Common myeloid progenitor, CD34-positive (primary cell): Measurements from ENCODE around the gene ALKBH5.
A peak's percentile ranks its signal among the peaks of the same experiment; 100 is the strongest.

ENCODE experiments used
- CTCF ChIA-PET: fragments of 350-600 bp; sonication (Branson Sonifier 250); formaldehyde crosslinking; loops from one replicate; lab custom pipeline; 2021; ENCODE audit warnings: antibody characterized with exemption; lab: Charles Lee
- POLR2A ChIA-PET: fragments of 350-600 bp; sonication (Branson Sonifier 250); formaldehyde crosslinking; loops from one replicate; lab custom pipeline; 2021; ENCODE audit warnings: antibody characterized with exemption; lab: Charles Lee
- DNase-seq, 3 donors: peaks; one replicate each; pipeline versions ENCODE4 v3.0.0 to v3.0.0-alpha.2; 2013
- H3K27ac ChIP-seq, 2 experiments: 1 replicate in 1 of 2; 2 replicates in 1 of 2; pipeline ENCODE4 v1.7.0; 2013; ENCODE audit warnings: inconsistent platforms in 2 of 2, low read length in 2 of 2, mild to moderate bottlenecking in 2 of 2, low read depth in 1 of 2, moderate library complexity in 1 of 2; ENCODE audit not compliant: severe bottlenecking in 2 of 2, insufficient read depth in 1 of 2, poor library complexity in 1 of 2
- H3K27me3 ChIP-seq, 5 experiments: replicated peaks in 2 of 5; 1 replicate in 3 of 5; 2 replicates in 2 of 5; pipeline versions ENCODE4 v1.6.1 to v1.7.0; 2013; ENCODE audit warnings: low read length in 4 of 5, mild to moderate bottlenecking in 2 of 5, moderate library complexity in 2 of 5, inconsistent platforms in 1 of 5; ENCODE audit not compliant: insufficient read depth in 5 of 5, control insufficient read depth in 4 of 5
- H3K36me3 ChIP-seq, 4 experiments: 1 replicate in 2 of 4; 2 replicates in 2 of 4; pipeline versions ENCODE4 v1.6.1 to v1.7.0; 2013; ENCODE audit warnings: low read length in 3 of 4, control low read depth in 1 of 4, mild to moderate bottlenecking in 1 of 4; ENCODE audit not compliant: control insufficient read depth in 4 of 4, insufficient read depth in 4 of 4
- H3K4me1 ChIP-seq, 4 experiments: 1 replicate in 3 of 4; 2 replicates in 1 of 4; pipeline versions ENCODE4 v1.6.1 to v1.7.1; 2013; ENCODE audit warnings: low read length in 3 of 4, mild to moderate bottlenecking in 3 of 4, control low read depth in 1 of 4, inconsistent platforms in 1 of 4, moderate library complexity in 1 of 4; ENCODE audit not compliant: control insufficient read depth in 4 of 4, insufficient read depth in 4 of 4; ENCODE audit errors: control extremely low read depth in 1 of 4
- H3K4me3 ChIP-seq, 7 experiments: 1 replicate in 4 of 7; 2 replicates in 3 of 7; pipeline versions ENCODE4 v1.5.1 to v1.7.0; 2013; ENCODE audit warnings: mild to moderate bottlenecking in 7 of 7, low read length in 6 of 7, moderate library complexity in 6 of 7, inconsistent platforms in 2 of 7, low read depth in 2 of 7, control low read depth in 1 of 7; ENCODE audit not compliant: insufficient read depth in 4 of 7, control insufficient read depth in 1 of 7; ENCODE audit errors: extremely low read depth in 1 of 7
- H3K9me3 ChIP-seq, 5 experiments: 1 replicate in 4 of 5; 2 replicates in 1 of 5; pipeline versions ENCODE4 v1.6.1 to v1.7.1; 2013; ENCODE audit warnings: low read length in 4 of 5, mild to moderate bottlenecking in 2 of 5, inconsistent platforms in 1 of 5, low read depth in 1 of 5, moderate library complexity in 1 of 5; ENCODE audit not compliant: control insufficient read depth in 4 of 5, insufficient read depth in 2 of 5; ENCODE audit errors: control extremely low read depth in 1 of 5
- WGBS: methylation state at CpG from one replicate; pipeline ENCODE4 v1.1.5; 2013; ENCODE audit not compliant: insufficient coverage; 5-methylcytosine and 5-hydroxymethylcytosine counted together

ALKBH5 gene

DNA sequence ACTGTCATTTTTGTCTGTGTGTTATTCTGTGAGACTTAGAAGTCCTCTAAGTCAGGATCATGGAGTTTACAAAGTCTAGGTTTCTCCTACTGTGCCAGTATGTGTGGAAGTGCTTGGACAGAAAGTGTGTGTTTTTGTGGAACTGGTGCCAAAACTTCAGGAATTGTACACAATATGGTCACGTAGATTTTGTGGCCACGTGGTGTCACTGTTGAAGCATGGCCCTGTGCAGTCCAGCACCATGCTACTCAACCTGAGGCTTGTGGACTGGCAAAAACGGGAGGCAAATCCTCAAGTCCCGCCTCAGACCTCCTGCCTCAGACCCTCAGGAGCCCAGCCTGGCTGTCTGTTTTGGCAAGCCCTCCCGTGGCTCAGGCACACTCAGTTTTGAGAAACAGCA is 16.7 kb upstream of the ALKBH5 start:
- WGBS, result 91% methylated on average over 5 of the region's 5 CpGs
- no peak overlapping the region for H3K27ac ChIP-seq
- H3K4me3 ChIP-seq, result no peak overlapping the region
- ChIA-PET CTCF (no interaction called here), POLR2A (no interaction called here)
- no peaks in the 10 kb centered on the region for H3K27me3 ChIP-seq
- no peak for DNase-seq
- no peaks in the 10 kb centered on the region for H3K9me3 ChIP-seq
- no peaks in the 10 kb centered on the region for H3K4me1 ChIP-seq
- no peaks in the 10 kb centered on the region for H3K36me3 ChIP-seq

DNA sequence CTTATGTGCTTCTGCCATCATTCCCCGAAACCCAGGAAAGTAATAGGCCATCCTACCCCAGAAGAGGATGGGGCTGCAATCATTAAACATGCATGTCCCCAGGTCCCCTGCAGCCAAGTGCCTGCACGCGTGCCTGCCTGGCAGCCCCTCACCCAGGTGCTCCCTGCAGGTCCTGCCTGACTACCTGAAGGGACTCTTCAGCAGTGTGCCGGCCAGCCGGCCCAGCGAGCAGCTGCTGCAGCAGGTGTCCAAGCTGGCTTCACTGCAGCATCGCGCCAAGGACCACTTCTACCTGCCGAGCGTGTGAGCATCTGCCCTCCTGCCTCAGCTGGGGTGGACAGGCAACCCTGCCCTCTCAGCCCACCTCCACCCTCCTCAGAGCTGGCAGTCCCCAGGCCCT is 16.2 kb upstream of the ALKBH5 start:
- CTCF ChIA-PET, result no interaction called here
- no peaks in the 10 kb centered on the region for H3K9me3 ChIP-seq
- DNase-seq, result no peak
- H3K4me3 ChIP-seq, result no peak overlapping the region
- POLR2A ChIA-PET, result no interaction called here
- H3K27ac ChIP-seq, result no peak overlapping the region
- H3K27me3 ChIP-seq, result no peaks in the 10 kb centered on the region
- no peaks in the 10 kb centered on the region for H3K4me1 ChIP-seq
- WGBS, result 88% methylated on average over 8 of the region's 10 CpGs
- H3K36me3 ChIP-seq, result no peaks in the 10 kb centered on the region

DNA sequence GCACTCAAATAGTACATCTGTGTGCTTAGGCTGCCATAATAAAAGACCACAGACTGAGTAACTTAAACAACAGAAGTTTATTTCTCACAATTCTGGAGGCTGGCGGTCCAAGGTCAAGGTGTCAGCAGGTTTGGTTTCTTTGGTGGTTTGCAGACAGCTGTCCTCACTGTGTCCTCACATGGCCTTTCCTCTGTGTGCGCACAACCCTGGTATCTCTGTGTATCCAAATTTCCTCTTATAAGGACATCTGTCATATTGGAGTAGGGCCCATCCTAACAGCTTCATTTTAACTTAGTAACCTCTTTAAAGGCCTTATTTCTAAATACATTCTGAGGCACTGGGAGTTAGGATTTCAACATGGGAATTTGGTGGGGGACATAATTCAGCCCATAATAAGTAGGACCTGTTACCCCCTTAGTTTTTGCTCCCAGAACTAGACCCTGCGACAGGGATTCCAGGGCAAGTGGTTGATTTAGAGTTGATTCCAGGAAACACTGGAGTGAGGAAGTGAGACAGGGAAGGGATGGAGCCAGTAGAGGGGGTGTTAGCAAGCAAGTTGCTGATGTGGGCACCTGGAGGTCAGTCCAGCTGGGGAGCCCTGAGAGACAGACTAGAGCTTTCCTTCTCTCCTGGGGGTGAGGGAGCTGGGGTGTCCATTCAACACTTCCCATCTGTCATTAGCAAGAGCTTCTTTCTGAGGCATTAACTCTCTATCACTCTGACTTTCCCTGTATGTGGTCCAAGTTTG is 10.9 kb upstream of the ALKBH5 start:
- H3K4me1 ChIP-seq, result peaks cover 0 to 5% (median 1%) of the 10 kb centered on the region in 4 experiments
- ChIA-PET POLR2A (no interaction called here), CTCF (interaction anchor here (1.4 kb wide), 1 partner anchor 19 kb away, joined by 3 read pairs; no protein-coding TSS in a partner anchor)
- peak in 1 of 3 donors; percentile 13 for DNase-seq
- WGBS, result 100% methylated on average over 2 of the region's 3 CpGs
- H3K4me3 ChIP-seq, result no peak overlapping the region
- H3K27me3 ChIP-seq, result no peaks in the 10 kb centered on the region
- no peak overlapping the region for H3K27ac ChIP-seq
- H3K9me3 ChIP-seq, result no peaks in the 10 kb centered on the region
- no peaks in the 10 kb centered on the region for H3K36me3 ChIP-seq

- H3K9me3 ChIP-seq, result no peaks in the 10 kb centered on the region
- ChIA-PET CTCF (no interaction called here), POLR2A (no interaction called here)
- peaks cover 0 to 5% (median 1%) of the 10 kb centered on the region in 4 experiments for H3K4me1 ChIP-seq
- H3K4me3 ChIP-seq, result no peak overlapping the region
- H3K27ac ChIP-seq, result no peak overlapping the region
- no peak for DNase-seq
- 100% methylated on average over 6 of the region's 14 CpGs for WGBS
- H3K27me3 ChIP-seq, result no peaks in the 10 kb centered on the region
- H3K36me3 ChIP-seq, result no peaks in the 10 kb centered on the region
Observed at GRCh38 chr17:18173740-18174139, 9.9 kb upstream of the ALKBH5 start.

DNA sequence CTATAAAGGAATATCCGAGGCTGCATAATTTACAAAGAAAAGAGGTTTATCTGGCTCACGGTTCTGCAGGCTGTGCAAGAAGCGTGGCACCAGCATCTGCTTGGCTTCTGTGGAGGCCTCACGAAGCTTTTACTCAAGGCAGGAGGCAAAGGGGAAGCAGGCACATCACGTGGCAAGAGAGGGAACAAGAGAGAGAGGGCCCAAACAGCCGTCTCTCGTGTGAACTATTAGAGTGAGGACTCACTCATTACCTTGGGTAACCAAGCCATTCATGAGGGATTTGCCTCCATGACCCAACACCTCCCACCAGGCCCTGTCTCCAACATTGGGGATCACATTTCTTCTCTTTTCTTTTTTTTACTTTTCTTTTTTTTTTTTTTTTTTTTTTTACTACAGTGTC is 7.5 kb upstream of the ALKBH5 start:
- peak in 2 of 3 donors; percentile 65 to 67 for DNase-seq
- no peak overlapping the region for H3K27ac ChIP-seq
- no peak overlapping the region for H3K4me3 ChIP-seq
- H3K27me3 ChIP-seq, result no peaks in the 10 kb centered on the region
- H3K36me3 ChIP-seq, result no peaks in the 10 kb centered on the region
- ChIA-PET CTCF (no interaction called here), POLR2A (no interaction called here)
- WGBS, result 44% methylated on average over 7 of the region's 7 CpGs
- peaks cover 0 to 5% (median 1%) of the 10 kb centered on the region in 4 experiments for H3K4me1 ChIP-seq
- no peaks in the 10 kb centered on the region for H3K9me3 ChIP-seq

GRCh38 chr17:18177133-18177532 is 6.5 kb upstream of the ALKBH5 start:
- H3K4me3 ChIP-seq, result no peak overlapping the region
- H3K27ac ChIP-seq, result no peak overlapping the region
- no peaks in the 10 kb centered on the region for H3K9me3 ChIP-seq
- H3K4me1 ChIP-seq, result peaks cover 0 to 7% (median 5%) of the 10 kb centered on the region in 4 experiments
- no peaks in the 10 kb centered on the region for H3K27me3 ChIP-seq
- CTCF ChIA-PET, result interaction anchor here (0.8 to 1.4 kb wide), 4 partner anchors 15 to 37 kb away, joined by 3 read pairs; no protein-coding TSS in a partner anchor
- H3K36me3 ChIP-seq, result no peaks in the 10 kb centered on the region
- no peak for DNase-seq
- POLR2A ChIA-PET, result no interaction called here

DNA sequence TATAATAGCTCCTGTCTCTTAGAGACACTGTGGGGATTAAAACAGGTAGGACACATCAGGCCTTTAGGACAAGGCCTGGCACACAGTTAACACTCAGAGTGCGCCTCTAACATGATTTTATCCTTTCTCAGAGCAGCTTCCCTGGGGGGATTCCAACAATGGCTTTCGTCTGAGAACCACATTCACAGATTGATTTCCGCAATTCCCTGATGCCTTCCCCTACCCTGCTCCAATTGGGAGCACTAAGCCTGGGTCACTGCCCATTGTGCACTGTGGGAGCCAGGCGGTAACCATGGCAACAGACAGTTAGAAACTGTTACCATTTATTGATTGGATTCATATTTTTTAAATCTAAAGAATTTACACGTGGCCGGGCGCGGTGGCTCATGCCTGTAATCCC is 5.9 kb upstream of the ALKBH5 start:
- CTCF ChIA-PET, result interaction anchor here (0.8 to 1.4 kb wide), 4 partner anchors 14 to 38 kb away, joined by 3 read pairs; no protein-coding TSS in a partner anchor
- Histone ChIP-seq H3K9me3 (no peaks in the 10 kb centered on the region), H3K4me1 (peaks cover 0 to 13% (median 11%) of the 10 kb centered on the region in 4 experiments), H3K27ac (no peak overlapping the region), H3K4me3 (no peak overlapping the region), H3K27me3 (no peaks in the 10 kb centered on the region), H3K36me3 (no peaks in the 10 kb centered on the region)
- DNase-seq, result no peak
- POLR2A ChIA-PET, result no interaction called here
- WGBS, result 96% methylated on average over 3 of the region's 8 CpGs
